IPS-NIHi7 (cell line): ENCODE data around the gene EEF1A2.
"Not testable (repeated sequence)": the region's sequence is repeated elsewhere in the genome, so short reads cannot be mapped to it uniquely, and the experiment has no call there.

Experiments
- DNase-seq: peaks from one replicate; pipeline ENCODE4 v3.0.0; 2012; ENCODE audit warnings: mixed read lengths; ENCODE audit errors: extremely low spot score

Gene EEF1A2

GRCh38 chr20:63520504-63520933, 21.6 kb upstream of the EEF1A2 start, which contains the start of gene PPDPF:
Gene PPDPF, plus strand, starts transcription at chr20:63520765. Its CDS starts 544 bp downstream, at chr20:63521309.
- DNase-seq = peak; percentile 96

- peak; percentile 78 for DNase-seq
Measured at GRCh38 chr20:63519668-63520503, 21.0 kb upstream of the EEF1A2 start.

GRCh38 chr20:63518946-63519667, 20.2 kb upstream of the EEF1A2 start:
- no peak for DNase-seq

GRCh38 chr20:63518351-63518861, 19.5 kb upstream of the EEF1A2 start:
- no peak for DNase-seq

GRCh38 chr20:63517376-63518309, 18.8 kb upstream of the EEF1A2 start:
- no peak for DNase-seq

- DNase-seq = not testable (repeated sequence)
Measured at GRCh38 chr20:63514520-63514919, 15.6 kb upstream of the EEF1A2 start.

- no peak for DNase-seq
Measured at GRCh38 chr20:63513207-63513606, 14.3 kb upstream of the EEF1A2 start.

GRCh38 chr20:63509088-63509564, 10.2 kb upstream of the EEF1A2 start:
- no peak for DNase-seq

- no peak for DNase-seq
Measured at GRCh38 chr20:63508072-63508768, 9.3 kb upstream of the EEF1A2 start.

GRCh38 chr20:63507083-63507743, 8.3 kb upstream of the EEF1A2 start:
- DNase-seq = no peak

- no peak for DNase-seq
Measured at GRCh38 chr20:63505723-63506122, 6.8 kb upstream of the EEF1A2 start.

GRCh38 chr20:63505281-63505680, 6.4 kb upstream of the EEF1A2 start:
- no peak for DNase-seq

GRCh38 chr20:63504642-63505041, 5.8 kb upstream of the EEF1A2 start:
- DNase-seq = no peak

GRCh38 chr20:63503524-63503923, 4.6 kb upstream of the EEF1A2 start:
- no peak for DNase-seq

GRCh38 chr20:63502671-63503172, 3.8 kb upstream of the EEF1A2 start:
- no peak for DNase-seq

- peak; percentile 77 for DNase-seq
Measured at GRCh38 chr20:63501818-63502670, 3.2 kb upstream of the EEF1A2 start.

- DNase-seq = no peak
Measured at GRCh38 chr20:63500902-63501817, 2.3 kb upstream of the EEF1A2 start.
